GM10248 (cell line): Measurements from ENCODE around the gene AFTPH.

Experiments
- CTCF ChIA-PET: fragments of 300-600 bp; sonication (Branson Sonifier 250); formaldehyde crosslinking; extraction: SDS; loops from one replicate; lab custom pipeline; 2021; ENCODE audit warnings: antibody characterized with exemption; lab: Yijun Ruan, JAX
- POLR2A ChIA-PET: fragments of 350-650 bp; sonication (Branson Sonifier 250); formaldehyde crosslinking; extraction: SDS; loops from one replicate; lab custom pipeline; 2020; ENCODE audit warnings: antibody characterized with exemption; lab: Yijun Ruan, JAX
- DNase-seq: peaks from one replicate; pipeline ENCODE4 v3.0.0; 2012; ENCODE audit errors: extremely low spot score
- TF ChIP-seq, protein P1 (sequence below): IDR thresholded peaks from 2 replicates; pipeline ENCODE4 v1.5.1; 2012; ENCODE audit warnings: mild to moderate bottlenecking, low read depth; ENCODE audit errors: extremely low read depth, missing control alignments, control extremely low read depth

The AFTPH gene

GRCh38 chr2:64504774-64505720, 19.1 kb upstream of the AFTPH start:
- CTCF ChIA-PET = interaction anchor here (0.8 to 6.6 kb wide), 8 partner anchors 9 to 174 kb away, joined by 3 to 48 read pairs (median 4); no protein-coding TSS in a partner anchor
- POLR2A ChIA-PET = no interaction called here

GRCh38 chr2:64506686-64507085, 17.4 kb upstream of the AFTPH start:
- DNase-seq = no peak
- TF ChIP-seq, protein P1, sequence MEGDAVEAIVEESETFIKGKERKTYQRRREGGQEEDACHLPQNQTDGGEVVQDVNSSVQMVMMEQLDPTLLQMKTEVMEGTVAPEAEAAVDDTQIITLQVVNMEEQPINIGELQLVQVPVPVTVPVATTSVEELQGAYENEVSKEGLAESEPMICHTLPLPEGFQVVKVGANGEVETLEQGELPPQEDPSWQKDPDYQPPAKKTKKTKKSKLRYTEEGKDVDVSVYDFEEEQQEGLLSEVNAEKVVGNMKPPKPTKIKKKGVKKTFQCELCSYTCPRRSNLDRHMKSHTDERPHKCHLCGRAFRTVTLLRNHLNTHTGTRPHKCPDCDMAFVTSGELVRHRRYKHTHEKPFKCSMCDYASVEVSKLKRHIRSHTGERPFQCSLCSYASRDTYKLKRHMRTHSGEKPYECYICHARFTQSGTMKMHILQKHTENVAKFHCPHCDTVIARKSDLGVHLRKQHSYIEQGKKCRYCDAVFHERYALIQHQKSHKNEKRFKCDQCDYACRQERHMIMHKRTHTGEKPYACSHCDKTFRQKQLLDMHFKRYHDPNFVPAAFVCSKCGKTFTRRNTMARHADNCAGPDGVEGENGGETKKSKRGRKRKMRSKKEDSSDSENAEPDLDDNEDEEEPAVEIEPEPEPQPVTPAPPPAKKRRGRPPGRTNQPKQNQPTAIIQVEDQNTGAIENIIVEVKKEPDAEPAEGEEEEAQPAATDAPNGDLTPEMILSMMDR = no peak
- CTCF ChIA-PET = interaction anchor here (0.7 to 6.6 kb wide), 3 partner anchors 14 to 20 kb away, joined by 3 to 48 read pairs (median 3); no protein-coding TSS in a partner anchor
- POLR2A ChIA-PET = no interaction called here

More at GRCh38 chr2:64504774-64505720, 19.1 kb upstream of the AFTPH start:
- DNase-seq = no peak
- TF ChIP-seq, protein P1 = no peak

DNA sequence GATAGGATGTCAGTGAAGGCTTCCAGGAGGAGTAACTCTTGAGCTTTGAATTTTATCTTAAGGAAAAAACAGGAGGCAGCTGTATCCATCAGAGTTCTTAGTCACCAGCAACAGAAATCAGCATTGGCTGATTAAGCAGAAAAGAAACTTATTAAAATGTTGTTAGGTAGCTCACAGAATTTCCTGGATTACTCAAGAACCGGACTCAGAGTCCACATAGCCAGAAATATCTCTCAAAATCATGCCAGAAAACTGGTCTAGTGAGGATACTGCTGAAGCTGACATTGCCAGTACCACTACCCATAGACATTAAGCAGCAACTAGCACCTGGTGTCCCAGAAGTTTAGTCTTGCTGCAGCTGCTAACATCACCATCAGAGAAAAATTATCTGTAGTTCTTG, 10.1 kb upstream of the AFTPH start:
- TF ChIP-seq, protein P1 = no peak
- ChIA-PET CTCF (interaction anchor here (0.9 to 6.4 kb wide), 6 partner anchors 9 to 186 kb away, joined by 3 to 36 read pairs (median 6); partner anchors contain the start of gene AFTPH), POLR2A (no interaction called here)
- DNase-seq = no peak

- CTCF ChIA-PET = interaction anchor here (0.8 to 6.4 kb wide), 8 partner anchors 8 to 187 kb away, joined by 3 to 36 read pairs (median 5); partner anchors contain the start of gene AFTPH
- no peak for DNase-seq
- TF ChIP-seq, protein P1 = no peak
- POLR2A ChIA-PET = no interaction called here
Observed at GRCh38 chr2:64515086-64515485, 9.0 kb upstream of the AFTPH start.

GRCh38 chr2:64516651-64517510, 7.2 kb upstream of the AFTPH start:
- CTCF ChIA-PET = interaction anchor here (1.6 to 6.4 kb wide), 2 partner anchors 28 to 356 kb away, joined by 6 to 36 read pairs; no protein-coding TSS in a partner anchor
- TF ChIP-seq, protein P1 = no peak
- no peak for DNase-seq
- POLR2A ChIA-PET = no interaction called here

- DNase-seq = no peak
- CTCF ChIA-PET = interaction anchor here (1.6 to 6.4 kb wide), 3 partner anchors 29 to 356 kb away, joined by 6 to 36 read pairs (median 16); no protein-coding TSS in a partner anchor
- POLR2A ChIA-PET = no interaction called here
- TF ChIP-seq, protein P1 = no peak
Observed at GRCh38 chr2:64517511-64517884, 6.6 kb upstream of the AFTPH start.
